Measurements from ENCODE around the gene POMGNT1. TPM values are rescaled to one million over a fixed set of nuclear protein-coding genes. Genes with fewer than 3 reads are reported as not detected.

POMGNT1 gene
- total RNA-seq, 2 experiments from 2014 or later: 25.4 to 28.1 TPM

- POLR2A ChIA-PET: interaction anchor here (0.6 to 1.6 kb wide), 5 partner anchors 12 to 425 kb away, joined by 3 to 5 read pairs (median 3); no protein-coding TSS in a partner anchor
- H3K4me3 Mint-ChIP-seq: peak overlapping the region; percentile 85
- peaks cover 20% of the 10 kb centered on the region for H3K4me1 Mint-ChIP-seq (ENCODE audit: low read depth)
- DNase-seq: no peak
- peak overlapping the region; percentile 15 for H3K27ac Mint-ChIP-seq
- intact Hi-C loops (cut with micrococcal nuclease): no loop called here
- no peak for TF ChIP-seq CTCF (IDR thresholded peaks at IDR 0.05)
- H3K9me3 Mint-ChIP-seq: no peaks in the 10 kb centered on the region
- H3K27me3 Mint-ChIP-seq: peaks cover 1% of the 10 kb centered on the region
- CTCF ChIA-PET: interaction anchor here (1.2 to 2.2 kb wide), 3 partner anchors 18 to 57 kb away, joined by 3 to 21 read pairs (median 3); no protein-coding TSS in a partner anchor
- no peak for ATAC-seq
- no peaks in the 10 kb centered on the region for H3K36me3 Mint-ChIP-seq (ENCODE audit: low read depth)
Observed at GRCh38 chr1:46199233-46199749, 1.1 kb upstream of the POMGNT1 start.

- Mint-ChIP-seq H3K27me3 (peaks cover under 1% of the 10 kb centered on the region), H3K36me3 (ENCODE audit: low read depth) (peaks cover 2% of the 10 kb centered on the region), H3K9me3 (no peaks in the 10 kb centered on the region), H3K4me1 (ENCODE audit: low read depth) (peaks cover 15% of the 10 kb centered on the region), H3K4me3 (peak overlapping the region; percentile 85), H3K27ac (peak overlapping the region; percentile 82)
- intact Hi-C loops (cut with micrococcal nuclease): no loop called here
- CTCF ChIA-PET: interaction anchor here (0.5 kb wide), 1 partner anchor 29 kb away, joined by 3 read pairs; no protein-coding TSS in a partner anchor
- no peak for TF ChIP-seq CTCF (IDR thresholded peaks at IDR 0.05)
- no peak for ATAC-seq
- no peak for DNase-seq
- POLR2A ChIA-PET: interaction anchor here (0.7 to 1.8 kb wide), 4 partner anchors 11 to 78 kb away, joined by 3 to 8 read pairs (median 4); no protein-coding TSS in a partner anchor
Observed at GRCh38 chr1:46197560-46197963, 672 bp downstream of the POMGNT1 start.

GRCh38 chr1:46196609-46197008 is 1.6 kb downstream of the POMGNT1 start:
- CTCF ChIA-PET: interaction anchor here (1.0 kb wide), 1 partner anchor 16 kb away, joined by 3 read pairs; no protein-coding TSS in a partner anchor
- H3K36me3 Mint-ChIP-seq (ENCODE audit: low read depth): peaks cover 3% of the 10 kb centered on the region
- no peaks in the 10 kb centered on the region for H3K9me3 Mint-ChIP-seq
- ATAC-seq: no peak
- intact Hi-C loops (cut with micrococcal nuclease): no loop called here
- TF ChIP-seq CTCF (IDR thresholded peaks at IDR 0.05): no peak
- DNase-seq: no peak
- no peaks in the 10 kb centered on the region for H3K27me3 Mint-ChIP-seq
- peaks cover 14% of the 10 kb centered on the region for H3K4me1 Mint-ChIP-seq (ENCODE audit: low read depth)
- H3K4me3 Mint-ChIP-seq: no peak overlapping the region
- POLR2A ChIA-PET: interaction anchor here (1.0 to 1.8 kb wide), 3 partner anchors 10 to 51 kb away, joined by 3 to 8 read pairs (median 3); partner anchors contain the start of gene RAD54L
- H3K27ac Mint-ChIP-seq: no peak overlapping the region

DNA sequence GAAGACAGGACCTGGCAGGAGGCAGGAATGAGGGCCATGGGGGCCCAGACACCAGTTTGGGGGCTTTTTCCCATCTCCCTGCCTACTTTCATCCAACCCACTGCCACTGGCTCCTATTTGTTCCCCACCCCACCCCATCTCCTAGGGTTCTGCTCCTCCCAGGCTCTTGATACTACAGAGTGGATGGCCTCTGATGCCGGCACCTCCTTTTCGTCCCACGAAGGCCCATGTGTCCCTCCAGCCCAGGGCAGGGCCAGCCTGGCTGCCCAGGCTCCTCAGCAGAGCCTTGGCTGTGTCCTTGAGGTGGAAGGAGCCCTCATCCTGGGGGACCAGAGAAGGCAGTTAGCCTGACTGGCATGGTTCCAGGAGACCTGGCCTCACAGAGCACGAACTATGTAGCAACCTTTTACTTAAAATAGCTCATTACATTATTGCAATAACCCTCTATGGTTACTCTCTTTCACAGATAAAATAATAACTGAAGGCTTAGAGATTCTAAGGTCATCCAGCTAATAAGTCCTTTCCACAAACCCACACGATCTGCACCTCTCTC is 3.5 kb downstream of the POMGNT1 start:
- CTCF ChIA-PET: interaction anchor here (1.3 to 2.4 kb wide), 2 partner anchors 27 to 29 kb away, joined by 4 to 8 read pairs; no protein-coding TSS in a partner anchor
- TF ChIP-seq CTCF (IDR thresholded peaks at IDR 0.05): no peak
- intact Hi-C loops (cut with micrococcal nuclease): no loop called here
- no peaks in the 10 kb centered on the region for H3K27me3 Mint-ChIP-seq
- no peak overlapping the region for H3K4me3 Mint-ChIP-seq
- ATAC-seq (no peak), DNase-seq (no peak)
- H3K4me1 Mint-ChIP-seq (ENCODE audit: low read depth): peaks cover 14% of the 10 kb centered on the region
- POLR2A ChIA-PET: interaction anchor here (1.2 to 1.5 kb wide), 2 partner anchors 10 kb away, joined by 5 to 9 read pairs; no protein-coding TSS in a partner anchor
- H3K27ac Mint-ChIP-seq: no peak overlapping the region
- no peaks in the 10 kb centered on the region for H3K9me3 Mint-ChIP-seq
- peaks cover 6% of the 10 kb centered on the region for H3K36me3 Mint-ChIP-seq (ENCODE audit: low read depth)

All from activated CD8-positive, alpha-beta T cell treated with anti-CD3 and anti-CD28 coated beads for 36 hours (primary cell).